ENCODE measurements around the gene MTPN. TPM values are rescaled to one million over a fixed set of nuclear protein-coding genes. Genes with fewer than 3 reads are reported as not detected.

The MTPN gene, protein sequence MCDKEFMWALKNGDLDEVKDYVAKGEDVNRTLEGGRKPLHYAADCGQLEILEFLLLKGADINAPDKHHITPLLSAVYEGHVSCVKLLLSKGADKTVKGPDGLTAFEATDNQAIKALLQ
- 100 to 1,000 TPM; 138 to 142 TPM for total RNA-seq

GRCh38 chr7:135977007-135977741 lies at the start of gene MTPN:
Gene MTPN (minus strand): TSS chr7:135977359. CDS start chr7:135977100, 259 bp downstream.
- ChIA-PET POLR2A (interaction anchor here (0.5 to 1.0 kb wide), 3 partner anchors 10 to 367 kb away, joined by 3 read pairs; no protein-coding TSS in a partner anchor), CTCF (interaction anchor here (1.1 to 1.2 kb wide), 2 partner anchors 24 to 176 kb away, joined by 3 read pairs; no protein-coding TSS in a partner anchor)
- H3K4me3 Mint-ChIP-seq, result peak within 1 kb of the TSS; percentile 95
- ATAC-seq, result peak; percentile 92
- no peaks in the 10 kb centered on the region for H3K9me3 Mint-ChIP-seq (ENCODE audit: insufficient read depth)
- peaks cover 71% of the 10 kb centered on the region for H3K4me1 Mint-ChIP-seq (ENCODE audit: low read depth)
- no peaks in the 10 kb centered on the region for H3K27me3 Mint-ChIP-seq (ENCODE audit: low read depth)
- peaks cover 25% of the 10 kb centered on the region for H3K36me3 Mint-ChIP-seq (ENCODE audit: low read depth)
- DNase-seq, result peak; percentile 98
- H3K27ac Mint-ChIP-seq, result peak within 1 kb of the TSS; percentile 93

DNA sequence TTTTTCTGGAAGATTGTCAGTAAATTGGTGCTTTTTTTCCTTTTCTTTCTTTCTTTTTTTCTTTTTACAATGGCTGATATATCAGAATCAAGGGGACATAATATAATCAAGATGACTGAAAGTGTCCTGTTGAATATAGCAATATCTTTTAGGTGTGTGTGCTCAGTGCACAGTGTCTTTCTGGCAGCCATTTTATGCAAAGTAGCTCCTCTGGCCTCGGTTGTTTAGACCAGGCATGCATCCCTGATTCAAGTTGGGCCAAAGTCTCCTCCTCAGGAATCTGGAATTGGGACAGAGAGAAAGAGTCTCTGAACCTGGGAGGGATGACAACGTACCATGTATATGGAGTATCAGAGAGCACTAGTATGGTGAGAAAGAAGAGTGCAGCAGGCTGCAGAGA lies 49.0 kb upstream of the MTPN start:
- no peaks in the 10 kb centered on the region for H3K9me3 Mint-ChIP-seq (ENCODE audit: insufficient read depth)
- no peaks in the 10 kb centered on the region for H3K4me1 Mint-ChIP-seq (ENCODE audit: low read depth)
- H3K4me3 Mint-ChIP-seq, result no peak overlapping the region

GRCh38 chr7:136023134-136023869 lies 46.1 kb upstream of the MTPN start:
- Mint-ChIP-seq H3K27me3 (ENCODE audit: low read depth) (peaks cover 3% of the 10 kb centered on the region), H3K4me1 (ENCODE audit: low read depth) (no peaks in the 10 kb centered on the region), H3K9me3 (ENCODE audit: insufficient read depth) (no peaks in the 10 kb centered on the region), H3K36me3 (ENCODE audit: low read depth) (no peaks in the 10 kb centered on the region), H3K27ac (no peak overlapping the region), H3K4me3 (no peak overlapping the region)
- ChIA-PET CTCF (no interaction called here), POLR2A (no interaction called here)
- DNase-seq (no peak), ATAC-seq (no peak)

More for the DNA sequence above, 49.0 kb upstream of the MTPN start:
- POLR2A ChIA-PET, result no interaction called here
- CTCF ChIA-PET, result no interaction called here
- ATAC-seq, result no peak
- H3K27ac Mint-ChIP-seq, result no peak overlapping the region
- no peak for DNase-seq
- no peaks in the 10 kb centered on the region for H3K36me3 Mint-ChIP-seq (ENCODE audit: low read depth)
- peaks cover 5% of the 10 kb centered on the region for H3K27me3 Mint-ChIP-seq (ENCODE audit: low read depth)

GRCh38 chr7:136020556-136020955 lies 43.4 kb upstream of the MTPN start:
- Mint-ChIP-seq H3K36me3 (ENCODE audit: low read depth) (no peaks in the 10 kb centered on the region), H3K4me1 (ENCODE audit: low read depth) (no peaks in the 10 kb centered on the region), H3K9me3 (ENCODE audit: insufficient read depth) (no peaks in the 10 kb centered on the region), H3K27ac (no peak overlapping the region), H3K27me3 (ENCODE audit: low read depth) (peaks cover 2% of the 10 kb centered on the region), H3K4me3 (no peak overlapping the region)
- ChIA-PET POLR2A (no interaction called here), CTCF (no interaction called here)
- DNase-seq (no peak), ATAC-seq (no peak)

GRCh38 chr7:136018104-136018503 lies 40.9 kb upstream of the MTPN start:
- CTCF ChIA-PET, result no interaction called here
- ATAC-seq (no peak), DNase-seq (no peak)
- Mint-ChIP-seq H3K4me3 (no peak overlapping the region), H3K27me3 (ENCODE audit: low read depth) (peaks cover 10% of the 10 kb centered on the region), H3K4me1 (ENCODE audit: low read depth) (no peaks in the 10 kb centered on the region), H3K27ac (no peak overlapping the region), H3K36me3 (ENCODE audit: low read depth) (no peaks in the 10 kb centered on the region), H3K9me3 (ENCODE audit: insufficient read depth) (no peaks in the 10 kb centered on the region)
- POLR2A ChIA-PET, result no interaction called here

DNA sequence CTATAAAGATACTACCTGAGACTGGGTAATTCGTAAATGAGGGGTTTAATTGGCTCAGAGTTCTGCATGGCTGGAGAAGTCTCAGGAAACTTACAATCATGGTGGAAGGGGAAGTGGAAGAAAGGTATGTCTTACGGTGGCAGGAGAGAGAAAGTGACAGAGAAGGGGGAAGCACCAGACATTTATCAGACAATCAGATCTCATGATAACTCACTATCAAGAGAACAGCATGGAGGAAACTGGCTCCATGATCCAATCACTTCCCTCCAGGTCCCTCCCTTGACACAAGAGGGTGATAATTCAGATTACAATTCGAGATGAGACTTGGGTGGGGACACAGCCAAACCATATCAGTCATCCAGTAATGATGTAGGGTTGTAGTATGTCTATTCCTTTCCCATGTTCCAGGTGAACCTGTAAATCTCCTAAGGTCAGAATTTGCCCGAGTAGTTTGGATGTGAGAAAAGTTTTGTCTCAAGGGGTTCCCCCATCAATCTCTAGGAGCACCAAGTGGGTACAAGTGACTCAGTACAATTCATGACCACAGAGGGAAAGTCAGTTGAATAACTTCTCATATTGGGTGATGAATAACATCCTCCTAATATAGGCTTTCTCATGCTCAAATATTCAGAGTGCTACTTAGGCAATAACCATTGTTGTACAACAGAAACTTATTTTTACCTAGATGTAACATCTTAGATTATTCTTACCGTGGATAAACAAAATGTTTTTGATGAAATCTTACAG lies 39.7 kb upstream of the MTPN start:
- Mint-ChIP-seq H3K9me3 (ENCODE audit: insufficient read depth) (no peaks in the 10 kb centered on the region), H3K27me3 (ENCODE audit: low read depth) (peaks cover 15% of the 10 kb centered on the region), H3K4me3 (no peak overlapping the region), H3K36me3 (ENCODE audit: low read depth) (no peaks in the 10 kb centered on the region), H3K27ac (no peak overlapping the region), H3K4me1 (ENCODE audit: low read depth) (no peaks in the 10 kb centered on the region)
- ChIA-PET POLR2A (no interaction called here), CTCF (no interaction called here)
- ATAC-seq, result no peak
- DNase-seq, result no peak

GRCh38 chr7:136015638-136016037 lies 38.5 kb upstream of the MTPN start:
- ChIA-PET POLR2A (no interaction called here), CTCF (no interaction called here)
- Mint-ChIP-seq H3K27me3 (ENCODE audit: low read depth) (peaks cover 15% of the 10 kb centered on the region), H3K36me3 (ENCODE audit: low read depth) (no peaks in the 10 kb centered on the region), H3K4me3 (no peak overlapping the region), H3K9me3 (ENCODE audit: insufficient read depth) (no peaks in the 10 kb centered on the region), H3K27ac (no peak overlapping the region), H3K4me1 (ENCODE audit: low read depth) (no peaks in the 10 kb centered on the region)
- DNase-seq (no peak), ATAC-seq (no peak)

DNA sequence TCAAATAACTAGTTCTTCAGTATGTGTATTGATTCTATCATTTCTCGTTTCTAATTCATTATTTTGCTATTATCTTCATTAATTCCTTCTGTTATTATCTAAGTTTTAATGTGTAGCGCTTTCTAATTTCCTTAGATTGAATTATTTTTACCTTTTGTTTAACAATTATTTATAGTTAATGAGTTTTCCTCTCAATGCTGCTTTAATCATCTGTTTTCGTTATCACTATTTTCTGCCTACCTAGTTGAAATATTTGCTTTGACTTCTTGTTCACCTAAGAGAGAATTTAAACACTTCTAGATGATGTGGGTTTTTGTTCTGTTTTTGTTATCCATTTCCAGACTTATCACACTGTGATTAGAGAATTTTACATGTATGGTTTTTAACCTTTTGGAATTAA lies 37.5 kb upstream of the MTPN start:
- ChIA-PET CTCF (no interaction called here), POLR2A (no interaction called here)
- Mint-ChIP-seq H3K36me3 (ENCODE audit: low read depth) (no peaks in the 10 kb centered on the region), H3K9me3 (ENCODE audit: insufficient read depth) (no peaks in the 10 kb centered on the region), H3K27me3 (ENCODE audit: low read depth) (peaks cover 15% of the 10 kb centered on the region), H3K27ac (no peak overlapping the region), H3K4me3 (no peak overlapping the region), H3K4me1 (ENCODE audit: low read depth) (no peaks in the 10 kb centered on the region)
- ATAC-seq (no peak), DNase-seq (no peak)

GRCh38 chr7:136012238-136012637 lies 35.1 kb upstream of the MTPN start:
- Mint-ChIP-seq H3K9me3 (ENCODE audit: insufficient read depth) (no peaks in the 10 kb centered on the region), H3K36me3 (ENCODE audit: low read depth) (no peaks in the 10 kb centered on the region), H3K27ac (no peak overlapping the region), H3K4me1 (ENCODE audit: low read depth) (no peaks in the 10 kb centered on the region), H3K4me3 (no peak overlapping the region), H3K27me3 (ENCODE audit: low read depth) (peaks cover 15% of the 10 kb centered on the region)
- DNase-seq (no peak), ATAC-seq (no peak)
- POLR2A ChIA-PET, result no interaction called here
- CTCF ChIA-PET, result interaction anchor here (1.7 kb wide), 1 partner anchor 212 kb away, joined by 4 read pairs; no protein-coding TSS in a partner anchor

GRCh38 chr7:136009488-136010079 lies 32.4 kb upstream of the MTPN start:
- Mint-ChIP-seq H3K36me3 (ENCODE audit: low read depth) (no peaks in the 10 kb centered on the region), H3K4me3 (no peak overlapping the region), H3K27ac (no peak overlapping the region), H3K27me3 (ENCODE audit: low read depth) (peaks cover 6% of the 10 kb centered on the region), H3K9me3 (ENCODE audit: insufficient read depth) (no peaks in the 10 kb centered on the region), H3K4me1 (ENCODE audit: low read depth) (no peaks in the 10 kb centered on the region)
- ATAC-seq (no peak), DNase-seq (no peak)
- POLR2A ChIA-PET, result no interaction called here
- CTCF ChIA-PET, result interaction anchor here (0.6 to 2.1 kb wide), 7 partner anchors 16 to 340 kb away, joined by 3 to 11 read pairs (median 3); no protein-coding TSS in a partner anchor

- Mint-ChIP-seq H3K36me3 (ENCODE audit: low read depth) (no peaks in the 10 kb centered on the region), H3K27me3 (ENCODE audit: low read depth) (peaks cover 3% of the 10 kb centered on the region), H3K9me3 (ENCODE audit: insufficient read depth) (no peaks in the 10 kb centered on the region), H3K4me3 (no peak overlapping the region), H3K27ac (no peak overlapping the region), H3K4me1 (ENCODE audit: low read depth) (no peaks in the 10 kb centered on the region)
- DNase-seq (no peak), ATAC-seq (no peak)
- ChIA-PET POLR2A (no interaction called here), CTCF (no interaction called here)
Measured at GRCh38 chr7:136006208-136006607, 29.0 kb upstream of the MTPN start.

Measured in activated CD8-positive, alpha-beta T cell treated with anti-CD3 and anti-CD28 coated beads, Interleukin-2, amount 10 ng/mL, durations not matched to agents 7 days and 5 days (primary cell).